Astrocyte of the cerebellum (primary cell): ENCODE results near the gene CC2D1B.

ENCODE experiments used
- DNase-seq: peaks from one replicate; pipeline ENCODE4 v3.0.0-alpha.2; 2011; ENCODE audit warnings: low read depth
- H3K4me3 ChIP-seq: 2 replicates; pipeline ENCODE4 v1.5.1; 2011; ENCODE audit warnings: mild to moderate bottlenecking, low read depth, low read length, moderate library complexity
- in situ Hi-C: cut with HindIII; loops from 2 replicates; pipeline ENCODE4 v1.10.0; 2017; ENCODE audit warnings: low sequenced_read_pairs
- TF ChIP-seq, protein P1 (sequence below): IDR thresholded peaks from 2 replicates; pipeline ENCODE4 v1.5.1; 2012; ENCODE audit warnings: low read length, low read depth, moderate library complexity, mild to moderate bottlenecking; ENCODE audit errors: missing control alignments

The CC2D1B gene

DNA sequence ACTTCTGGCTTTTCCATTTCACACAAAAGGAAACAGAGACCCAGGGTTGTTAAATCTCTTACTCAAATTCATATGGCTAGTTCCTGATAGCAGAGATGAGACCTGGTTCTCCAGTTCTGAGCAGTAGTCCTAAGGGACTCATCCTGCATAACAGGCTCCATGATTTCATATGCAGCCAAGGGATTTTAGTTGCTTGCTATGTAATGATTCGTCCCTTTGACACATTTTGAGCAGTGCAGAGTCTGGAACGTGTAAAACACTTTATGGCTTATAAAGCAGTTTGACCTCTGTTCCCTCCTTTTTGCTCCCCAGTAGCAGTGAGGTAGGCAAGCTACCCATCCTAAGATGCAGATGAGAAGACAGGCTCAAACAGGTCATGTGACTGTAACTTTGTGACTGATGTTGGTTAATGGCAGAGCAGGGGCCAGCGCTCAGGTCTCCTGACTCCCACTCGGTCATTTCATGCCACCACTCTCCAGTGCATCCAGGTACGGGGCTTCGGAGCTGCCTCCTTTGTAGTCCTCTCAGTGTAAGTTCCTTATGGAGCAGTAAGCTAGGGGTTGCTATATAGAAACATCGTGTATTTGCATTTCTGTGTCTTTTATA is 24.2 kb downstream of the CC2D1B start:
- TF ChIP-seq, protein P1, sequence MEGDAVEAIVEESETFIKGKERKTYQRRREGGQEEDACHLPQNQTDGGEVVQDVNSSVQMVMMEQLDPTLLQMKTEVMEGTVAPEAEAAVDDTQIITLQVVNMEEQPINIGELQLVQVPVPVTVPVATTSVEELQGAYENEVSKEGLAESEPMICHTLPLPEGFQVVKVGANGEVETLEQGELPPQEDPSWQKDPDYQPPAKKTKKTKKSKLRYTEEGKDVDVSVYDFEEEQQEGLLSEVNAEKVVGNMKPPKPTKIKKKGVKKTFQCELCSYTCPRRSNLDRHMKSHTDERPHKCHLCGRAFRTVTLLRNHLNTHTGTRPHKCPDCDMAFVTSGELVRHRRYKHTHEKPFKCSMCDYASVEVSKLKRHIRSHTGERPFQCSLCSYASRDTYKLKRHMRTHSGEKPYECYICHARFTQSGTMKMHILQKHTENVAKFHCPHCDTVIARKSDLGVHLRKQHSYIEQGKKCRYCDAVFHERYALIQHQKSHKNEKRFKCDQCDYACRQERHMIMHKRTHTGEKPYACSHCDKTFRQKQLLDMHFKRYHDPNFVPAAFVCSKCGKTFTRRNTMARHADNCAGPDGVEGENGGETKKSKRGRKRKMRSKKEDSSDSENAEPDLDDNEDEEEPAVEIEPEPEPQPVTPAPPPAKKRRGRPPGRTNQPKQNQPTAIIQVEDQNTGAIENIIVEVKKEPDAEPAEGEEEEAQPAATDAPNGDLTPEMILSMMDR: no peak
- in situ Hi-C loops: no loop called here
- DNase-seq: no peak

GRCh38 chr1:52337439-52337838 is 28.6 kb downstream of the CC2D1B start:
- H3K4me3 ChIP-seq: no peak overlapping the region
- TF ChIP-seq, protein P1: no peak
- in situ Hi-C loops: no loop called here
- DNase-seq: no peak

More for the DNA sequence above, 24.2 kb downstream of the CC2D1B start:
- H3K4me3 ChIP-seq: no peak overlapping the region

DNA sequence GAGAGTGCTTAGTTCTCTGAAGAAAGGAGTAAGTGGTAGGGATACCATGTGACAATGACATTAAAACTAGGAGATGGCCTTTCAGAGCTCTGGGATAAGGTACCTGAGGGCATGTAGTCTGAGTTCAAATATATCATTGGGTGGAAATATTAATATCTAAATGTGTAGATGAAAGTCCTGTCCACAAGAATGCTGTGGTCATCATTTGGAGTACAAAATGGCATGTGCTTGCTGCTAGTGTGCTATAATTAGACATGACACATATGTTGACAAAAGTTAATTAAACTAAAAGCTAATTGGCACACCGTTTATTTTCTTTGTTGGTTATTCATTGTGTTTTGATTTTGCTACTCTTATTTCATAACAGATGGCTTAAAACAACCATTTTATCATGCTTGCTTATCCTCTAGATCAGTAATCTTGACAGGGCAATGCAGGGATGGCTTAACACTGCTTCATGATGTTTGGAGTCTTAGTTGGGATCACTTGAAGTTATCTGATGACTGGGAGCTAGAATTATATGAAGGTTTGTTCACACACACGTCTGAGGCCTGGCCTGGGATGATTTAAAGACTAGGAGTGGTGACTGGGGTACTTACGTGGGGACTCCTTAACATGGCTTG is 31.0 kb downstream of the CC2D1B start:
- TF ChIP-seq, protein P1: no peak
- no peak overlapping the region for H3K4me3 ChIP-seq
- DNase-seq: no peak
- in situ Hi-C loops: no loop called here

DNA sequence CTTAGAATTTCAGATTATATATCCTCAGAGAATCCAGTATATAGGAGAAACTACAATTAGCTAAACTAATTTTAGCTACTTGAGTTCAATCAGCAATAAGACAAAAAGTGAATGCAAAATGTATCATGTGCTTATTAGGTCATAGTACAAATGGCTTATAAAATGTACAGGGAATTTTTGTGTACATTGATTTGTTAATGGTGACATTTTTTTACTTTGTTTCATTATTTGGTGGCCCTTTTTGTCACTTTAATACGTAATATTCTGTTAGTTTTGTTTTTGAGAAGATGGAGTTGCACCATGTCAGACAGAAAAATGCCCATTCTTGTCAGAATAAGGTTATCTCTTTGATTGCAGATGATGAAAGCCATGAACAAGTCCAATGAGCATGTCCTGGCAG is 33.6 kb downstream of the CC2D1B start:
- no peak for DNase-seq
- in situ Hi-C loops: no loop called here
- TF ChIP-seq, protein P1: no peak
- H3K4me3 ChIP-seq: no peak overlapping the region

DNA sequence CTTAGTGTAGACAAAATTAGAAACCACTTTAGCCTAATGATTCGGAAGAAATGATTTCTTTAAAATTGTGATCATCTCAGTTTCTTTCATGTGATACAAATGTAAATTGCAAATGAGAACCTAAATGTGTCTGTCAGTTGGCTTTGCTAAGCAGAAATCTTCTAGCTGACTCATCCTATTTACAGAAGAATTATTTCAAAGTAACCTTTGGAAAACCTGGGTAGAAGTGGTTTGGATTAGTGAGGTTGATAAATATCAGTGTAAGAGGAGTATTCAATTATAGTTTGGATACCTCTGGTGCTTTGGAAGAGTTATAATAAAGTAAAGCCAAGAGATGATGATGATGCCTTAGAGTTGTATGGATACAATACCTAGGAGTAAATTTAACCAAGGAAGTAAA is 37.4 kb downstream of the CC2D1B start:
- no peak for DNase-seq
- in situ Hi-C loops: no loop called here
- TF ChIP-seq, protein P1: no peak
- no peak overlapping the region for H3K4me3 ChIP-seq

DNA sequence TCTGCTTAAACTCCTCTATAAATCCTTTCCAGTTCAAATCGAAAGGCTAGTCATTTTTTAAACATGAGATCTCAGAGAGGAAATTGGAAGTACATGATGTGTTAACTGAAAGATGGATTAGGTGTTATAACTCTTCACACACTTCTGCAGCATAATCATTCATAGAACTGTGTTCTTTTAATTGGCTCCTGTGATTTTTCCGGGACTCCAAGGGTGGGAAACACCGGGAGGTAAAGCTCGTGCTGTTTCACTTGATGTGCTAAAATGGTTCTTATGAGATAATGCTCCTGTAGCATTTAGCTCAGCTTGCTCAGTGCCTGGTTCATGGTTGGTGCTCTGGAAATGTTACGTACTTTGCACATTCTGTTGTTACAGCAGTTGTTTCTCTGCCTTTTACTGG is 40.2 kb downstream of the CC2D1B start:
- no peak overlapping the region for H3K4me3 ChIP-seq
- no peak for DNase-seq
- TF ChIP-seq, protein P1: no peak
- in situ Hi-C loops: no loop called here
